A549 (cell line): ENCODE data around the gene LAMC2. TPM values are rescaled to one million over a fixed set of nuclear protein-coding genes. Genes with fewer than 3 reads are reported as not detected.

ENCODE experiments used
- ATAC-seq, 2 experiments: fragments of 200-7000 bp in 1 of 2; fragments of >200 bp in 1 of 2; cut with Nextera tagmentation in 1 of 2; cut with Tn5 transposase in 1 of 2; 3 replicates each; pipeline versions ENCODE4 v1.8.0 to v1.9.1; 2018 to 2020; ENCODE audit warnings: mild to moderate bottlenecking in 1 of 2, moderate library complexity in 1 of 2
- CTCF ChIA-PET: fragments of 300-600 bp; sonication (Branson Sonifier 250); formaldehyde crosslinking; extraction: SDS; loops from one replicate; lab custom pipeline; 2021; ENCODE audit warnings: antibody characterized with exemption, inconsistent platforms; lab: Yijun Ruan, JAX
- POLR2A ChIA-PET: fragments of 350-600 bp; formaldehyde crosslinking; extraction: SDS; loops from one replicate; lab custom pipeline; 2021; ENCODE audit warnings: antibody characterized with exemption, inconsistent platforms; lab: Yijun Ruan, JAX
- DNase-seq, 2 experiments: peaks; one replicate each; pipeline versions ENCODE4 v3.0.0 to v3.0.0-alpha.2; 2011 to 2016; ENCODE audit warnings: low read depth in 1 of 2, low spot score in 1 of 2
- FAIRE-seq: peaks from 2 replicates; lab custom pipeline; 2011; peaks lifted over from hg19 to GRCh38; lab: Jason Lieb, UNC
- H3K27ac ChIP-seq, 2 experiments: fragments of >200 bp; sonication (Bioruptor Twin); formaldehyde crosslinking; 3 replicates each; pipeline ENCODE4 v1.5.1; 2016 to 2017
- H3K4me1 ChIP-seq: fragments of >200 bp; sonication (Bioruptor Twin); formaldehyde crosslinking; 3 replicates; pipeline ENCODE4 v1.6.1; 2016
- H3K4me2 ChIP-seq: fragments of >200 bp; sonication (Bioruptor Twin); formaldehyde crosslinking; 3 replicates; pipeline ENCODE4 v1.6.1; 2016
- H3K4me3 ChIP-seq: fragments of >200 bp; sonication (Bioruptor Twin); formaldehyde crosslinking; 3 replicates; pipeline ENCODE4 v1.5.1; 2016
- H3K9me3 ChIP-seq: fragments of >200 bp; sonication (Bioruptor Twin); formaldehyde crosslinking; 3 replicates; pipeline ENCODE4 v1.6.1; 2016
- ATOH8 ChIP-seq: fragments of 250-450 bp; sonication (Bioruptor Pico); IDR thresholded peaks from 2 replicates; pipeline ENCODE4 v1.5.0; 2020; ENCODE audit warnings: low read depth, mild to moderate bottlenecking, moderate library complexity
- CHD2 ChIP-seq: fragments of 150-350 bp; IDR thresholded peaks from 2 replicates; pipeline ENCODE4 v1.6.1; 2014; ENCODE audit warnings: low read length; ENCODE audit not compliant: partially characterized antibody
- EP300 ChIP-seq, 2 experiments: fragments of >200 bp; sonication (Bioruptor Twin); formaldehyde crosslinking; IDR thresholded peaks; 2 replicates in 1 of 2; 3 replicates in 1 of 2; pipeline ENCODE4 v1.6.1; 2016 to 2017
- FOSB ChIP-seq: fragments of 250-450 bp; sonication (Bioruptor Pico); IDR thresholded peaks from 2 replicates; pipeline ENCODE4 v1.5.0; 2020; ENCODE audit warnings: mild to moderate bottlenecking, moderate library complexity
- FOSL2 ChIP-seq, 2 experiments: fragments of 450-650 bp in 1 of 2; fragments of >200 bp in 1 of 2; sonication (Bioruptor Twin) in 1 of 2; formaldehyde crosslinking; IDR thresholded peaks; 2 replicates each; pipeline versions ENCODE4 v1.5.0 to v1.6.1; 2016 to 2020; ENCODE audit warnings: mild to moderate bottlenecking in 1 of 2, moderate library complexity in 1 of 2
- HEYL ChIP-seq: fragments of 250-450 bp; sonication (Bioruptor Pico); IDR thresholded peaks from 2 replicates; pipeline ENCODE4 v1.8.0; 2021; ENCODE audit warnings: mild to moderate bottlenecking, moderate library complexity
- HMGXB4 ChIP-seq: fragments of 250-450 bp; sonication (Bioruptor Pico); IDR thresholded peaks from 2 replicates; pipeline ENCODE4 v1.5.0; 2021; ENCODE audit warnings: mild to moderate bottlenecking, moderate library complexity, borderline replicate concordance
- HOXB13 ChIP-seq: fragments of 250-450 bp; sonication (Bioruptor Pico); IDR thresholded peaks from 2 replicates; pipeline ENCODE4 v1.5.0; 2020; ENCODE audit warnings: low read depth, mild to moderate bottlenecking, moderate library complexity
- HOXB5 ChIP-seq: fragments of 250-450 bp; sonication (Bioruptor Pico); IDR thresholded peaks from 2 replicates; pipeline ENCODE4 v1.5.0; 2020; ENCODE audit warnings: mild to moderate bottlenecking, moderate library complexity
- KDM1A ChIP-seq: fragments of 200-600 bp; sonication (generic); IDR thresholded peaks from 2 replicates; pipeline ENCODE4 v1.6.1; 2016; ENCODE audit warnings: low read depth, mild to moderate bottlenecking
- MAFK ChIP-seq: fragments of 450-650 bp; IDR thresholded peaks from 2 replicates; pipeline ENCODE4 v1.6.1; 2014; ENCODE audit not compliant: partially characterized antibody
- NFE2L2 ChIP-seq: fragments of 150-350 bp; conservative IDR thresholded peaks from 2 replicates; pipeline ENCODE4 v1.6.1; 2014; ENCODE audit warnings: low read length
- PHF8 ChIP-seq: fragments of 200-600 bp; sonication (generic); IDR thresholded peaks from 2 replicates; pipeline ENCODE4 v1.6.1; 2016; ENCODE audit warnings: low read depth, mild to moderate bottlenecking, antibody characterized with exemption, moderate library complexity, borderline replicate concordance
- RARB ChIP-seq: fragments of 250-450 bp; sonication (Bioruptor Pico); IDR thresholded peaks from 2 replicates; pipeline ENCODE4 v1.8.0; 2021; ENCODE audit warnings: mild to moderate bottlenecking, moderate library complexity
- TFCP2L1 ChIP-seq: fragments of 250-450 bp; sonication (Bioruptor Pico); IDR thresholded peaks from 2 replicates; pipeline ENCODE4 v1.5.0; 2021; ENCODE audit warnings: mild to moderate bottlenecking
- ZC3H11A ChIP-seq: fragments of 450-650 bp; IDR thresholded peaks from 2 replicates; pipeline ENCODE4 v1.6.1; 2014; ENCODE audit warnings: antibody characterized with exemption, mild to moderate bottlenecking
- WGBS: methylation state at CpG from one replicate; pipeline ENCODE4 v1.1.6; 2017; ENCODE audit errors: missing lambda C conversion rate; 5-methylcytosine and 5-hydroxymethylcytosine counted together
- polyA plus RNA-seq, 4 experiments: library from polyadenylated mRNA; depleted of rRNA in 3 of 4; stranded (reverse); fragments of >200 nt; fragmentation: RNase III in 1 of 4; extraction: RNeasy Plus Mini Kit Qiagen cat#74134 plus additional on column Dnase treatment in 1 of 4; gene quantifications; 2 replicates in 3 of 4; 3 replicates in 1 of 4; pipeline ENCODE4 v1.2.3, GENCODE V29; 2011 to 2017
- TF ChIP-seq, protein P1 (sequence below): fragments of 200-600 bp; sonication (generic); IDR thresholded peaks from 2 replicates; pipeline ENCODE4 v1.6.1; 2016; ENCODE audit warnings: antibody characterized with exemption, mild to moderate bottlenecking, moderate library complexity

Gene LAMC2
- polyA plus RNA-seq, 2 of the 4 experiments (the other 2 are of a cell fraction), result 8.5 to 24.1 TPM

DNA sequence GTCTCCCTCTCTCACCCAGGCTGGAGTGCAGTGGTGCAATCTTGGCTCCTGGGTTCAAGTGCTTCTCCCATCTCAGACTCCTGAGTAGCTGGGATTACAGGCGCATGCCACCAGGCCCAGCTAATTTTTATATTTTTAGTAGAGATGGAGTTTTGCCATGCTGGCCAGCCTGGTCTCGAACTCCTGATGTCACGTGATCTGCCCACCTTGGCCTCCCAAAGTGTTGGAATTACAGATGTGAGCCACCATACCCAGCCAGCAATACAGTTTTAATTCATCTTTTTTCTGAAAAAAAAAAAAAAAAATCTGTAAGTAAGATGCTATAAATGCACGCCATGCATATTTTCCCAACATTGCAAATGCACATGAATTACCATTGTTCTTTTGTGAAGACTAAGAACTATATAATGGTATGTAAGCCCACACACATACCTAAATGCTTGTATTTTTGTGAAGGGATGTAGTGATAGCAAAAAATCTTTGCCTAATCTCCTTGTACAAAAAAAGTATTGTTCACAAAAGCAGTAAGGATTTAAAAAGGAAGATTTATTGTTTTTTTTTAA, 8.0 kb downstream of the LAMC2 start:
- H3K4me2 ChIP-seq, result no peak overlapping the region
- ATAC-seq (no peak), FAIRE-seq (no peak), DNase-seq (no peak)
- ChIA-PET POLR2A (no interaction called here), CTCF (interaction anchor here (0.8 to 1.5 kb wide), 2 partner anchors 13 to 34 kb away, joined by 3 read pairs; no protein-coding TSS in a partner anchor)
- no peaks in the 10 kb centered on the region for H3K9me3 ChIP-seq
- no peak for TF ChIP-seq HEYL (CRISPR knock-in tag)
- TF ChIP-seq MAFK, result peak; percentile 51
- 93% methylated on average over 4 of the region's 4 CpGs for WGBS
- H3K4me1 ChIP-seq, result peaks cover 16% of the 10 kb centered on the region
- H3K27ac ChIP-seq, result no peak overlapping the region
- no peak overlapping the region for H3K4me3 ChIP-seq

- POLR2A ChIA-PET, result no interaction called here
- DNase-seq, result no peak
- Histone ChIP-seq H3K27ac (peak overlapping the region in 1 of 2 experiments; percentile 23; a peak in 1 of 6 replicates), H3K4me3 (no peak overlapping the region), H3K4me1 (peaks cover 16% of the 10 kb centered on the region), H3K9me3 (no peaks in the 10 kb centered on the region), H3K4me2 (peak overlapping the region; percentile 45; the same call in 1 of the 3 replicates)
- ATAC-seq, result peak; percentile 30 to 44; a peak in 4 of 6 replicates
- 96% methylated on average over 1 of the region's 1 CpG for WGBS
- no peak for TF ChIP-seq ZC3H11A
- TF ChIP-seq EP300 (IDR thresholded peaks at IDR 0.05), result no peak
- no peak for TF ChIP-seq FOSB (CRISPR knock-in tag)
- no peak for TF ChIP-seq HOXB5 (CRISPR knock-in tag)
- no peak for TF ChIP-seq CHD2
- no peak for TF ChIP-seq PHF8
- no peak for TF ChIP-seq NFE2L2
- no peak for TF ChIP-seq HOXB13
- no peak for TF ChIP-seq ATOH8 (CRISPR knock-in tag)
- no peak for TF ChIP-seq KDM1A
- no peak for TF ChIP-seq HMGXB4 (CRISPR knock-in tag)
- CTCF ChIA-PET, result interaction anchor here (1.5 kb wide), 1 partner anchor 33 kb away, joined by 3 read pairs; no protein-coding TSS in a partner anchor
- no peak for FAIRE-seq
These were observed 8.6 kb downstream of the LAMC2 start for GRCh38 chr1:183194527-183195141.

DNA sequence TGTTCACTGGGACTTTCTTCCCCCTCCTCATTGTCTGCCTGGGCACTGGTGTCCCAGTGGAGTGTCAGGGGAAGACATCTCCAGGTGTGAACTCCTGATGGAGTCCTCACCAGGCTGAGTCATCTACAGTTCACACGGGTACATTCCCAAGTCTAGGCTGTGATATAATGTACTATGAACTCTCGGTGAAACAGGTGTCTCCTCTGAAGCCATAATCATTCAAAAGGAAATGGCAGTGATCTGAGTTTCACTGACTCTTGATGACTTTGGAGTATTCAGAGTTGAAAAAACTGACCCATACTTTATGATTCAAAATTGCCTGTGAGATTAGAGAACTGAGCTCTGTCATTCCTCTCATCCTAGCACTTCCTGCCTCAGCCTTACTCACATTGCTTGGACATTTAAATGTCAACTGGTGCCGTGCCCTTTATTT, 9.1 kb downstream of the LAMC2 start:
- TF ChIP-seq RARB (CRISPR knock-in tag) (no peak), TFCP2L1 (CRISPR knock-in tag) (no peak), PHF8 (no peak), FOSL2 (IDR thresholded peaks at IDR 0.05) (no peak), FOSL2 (CRISPR knock-in tag; IDR thresholded peaks at IDR 0.05) (peak; percentile 7; the same call in 1 of the 2 replicates)
- TF ChIP-seq, protein P1, sequence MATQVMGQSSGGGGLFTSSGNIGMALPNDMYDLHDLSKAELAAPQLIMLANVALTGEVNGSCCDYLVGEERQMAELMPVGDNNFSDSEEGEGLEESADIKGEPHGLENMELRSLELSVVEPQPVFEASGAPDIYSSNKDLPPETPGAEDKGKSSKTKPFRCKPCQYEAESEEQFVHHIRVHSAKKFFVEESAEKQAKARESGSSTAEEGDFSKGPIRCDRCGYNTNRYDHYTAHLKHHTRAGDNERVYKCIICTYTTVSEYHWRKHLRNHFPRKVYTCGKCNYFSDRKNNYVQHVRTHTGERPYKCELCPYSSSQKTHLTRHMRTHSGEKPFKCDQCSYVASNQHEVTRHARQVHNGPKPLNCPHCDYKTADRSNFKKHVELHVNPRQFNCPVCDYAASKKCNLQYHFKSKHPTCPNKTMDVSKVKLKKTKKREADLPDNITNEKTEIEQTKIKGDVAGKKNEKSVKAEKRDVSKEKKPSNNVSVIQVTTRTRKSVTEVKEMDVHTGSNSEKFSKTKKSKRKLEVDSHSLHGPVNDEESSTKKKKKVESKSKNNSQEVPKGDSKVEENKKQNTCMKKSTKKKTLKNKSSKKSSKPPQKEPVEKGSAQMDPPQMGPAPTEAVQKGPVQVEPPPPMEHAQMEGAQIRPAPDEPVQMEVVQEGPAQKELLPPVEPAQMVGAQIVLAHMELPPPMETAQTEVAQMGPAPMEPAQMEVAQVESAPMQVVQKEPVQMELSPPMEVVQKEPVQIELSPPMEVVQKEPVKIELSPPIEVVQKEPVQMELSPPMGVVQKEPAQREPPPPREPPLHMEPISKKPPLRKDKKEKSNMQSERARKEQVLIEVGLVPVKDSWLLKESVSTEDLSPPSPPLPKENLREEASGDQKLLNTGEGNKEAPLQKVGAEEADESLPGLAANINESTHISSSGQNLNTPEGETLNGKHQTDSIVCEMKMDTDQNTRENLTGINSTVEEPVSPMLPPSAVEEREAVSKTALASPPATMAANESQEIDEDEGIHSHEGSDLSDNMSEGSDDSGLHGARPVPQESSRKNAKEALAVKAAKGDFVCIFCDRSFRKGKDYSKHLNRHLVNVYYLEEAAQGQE, result no peak
- FAIRE-seq, result no peak
- DNase-seq, result peak; percentile 18 to 42
- 8% methylated on average over 3 of the region's 3 CpGs for WGBS
- Histone ChIP-seq H3K4me1 (peaks cover 16% of the 10 kb centered on the region), H3K27ac (peak overlapping the region in 1 of 2 experiments; percentile 23; a peak in 1 of 6 replicates), H3K4me2 (peak overlapping the region; percentile 45), H3K9me3 (no peaks in the 10 kb centered on the region), H3K4me3 (no peak overlapping the region)
- POLR2A ChIA-PET, result no interaction called here
- ATAC-seq, result peak; percentile 64 to 80
- CTCF ChIA-PET, result interaction anchor here (0.6 to 1.0 kb wide), 2 partner anchors 9 to 1824 kb away, joined by 3 read pairs; partner anchors contain the start of gene LAMC2
